ENCODE measurements around the gene HSPA9.

The HSPA9 gene

DNA sequence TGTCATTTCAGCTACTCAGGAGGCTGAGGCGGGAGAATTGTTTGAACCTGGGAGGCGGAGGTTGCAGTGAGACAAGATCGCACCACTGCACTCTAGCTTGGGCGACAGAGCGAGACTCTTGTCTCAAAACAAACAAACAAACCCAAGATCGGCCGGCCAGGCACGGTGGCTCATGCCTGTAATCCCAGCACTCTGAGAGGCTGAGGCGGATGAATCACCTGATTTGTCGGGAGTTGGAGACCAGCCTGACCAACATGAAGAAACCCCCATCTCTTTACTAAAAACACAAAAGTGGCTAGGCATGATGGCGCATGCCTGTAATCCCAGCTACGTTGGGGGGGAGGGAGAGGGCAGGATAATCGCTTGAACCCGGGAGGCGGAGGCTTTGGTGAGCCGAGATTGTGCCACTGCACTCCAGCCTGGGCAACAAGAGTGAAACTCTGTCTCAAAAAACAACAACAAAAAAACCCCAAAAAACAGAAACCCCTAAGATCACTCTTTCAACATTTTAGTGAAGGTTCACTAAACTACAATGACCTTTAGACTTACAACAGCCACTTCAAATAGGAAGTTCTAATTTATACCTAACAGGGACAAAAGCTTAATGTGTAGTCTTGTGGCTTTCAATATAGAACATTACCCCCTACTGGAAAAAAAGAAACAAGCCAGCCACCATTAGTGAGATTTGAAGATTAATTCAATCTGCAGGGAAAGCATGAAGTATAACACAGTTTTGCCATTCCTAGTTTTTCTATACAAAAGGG is 7.0 kb downstream of the HSPA9 start:
- TF ChIP-seq EGR2 (tag by site-specific recombination; IDR thresholded peaks at IDR 0.05; ENCODE audit: low read depth) = no peak
- no peak for TF ChIP-seq ZNF843 (tag by site-specific recombination; IDR thresholded peaks at IDR 0.05)
- TF ChIP-seq, protein P1, sequence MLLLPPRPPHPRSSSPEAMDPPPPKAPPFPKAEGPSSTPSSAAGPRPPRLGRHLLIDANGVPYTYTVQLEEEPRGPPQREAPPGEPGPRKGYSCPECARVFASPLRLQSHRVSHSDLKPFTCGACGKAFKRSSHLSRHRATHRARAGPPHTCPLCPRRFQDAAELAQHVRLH (tag by site-specific recombination; IDR thresholded peaks at IDR 0.05) = no peak
- no peak for TF ChIP-seq ZNF677 (tag by site-specific recombination; IDR thresholded peaks at IDR 0.05)
- no peak for TF ChIP-seq ZNF223 (tag by site-specific recombination; IDR thresholded peaks at IDR 0.05)
- no peak for TF ChIP-seq ZSCAN16 (tag by site-specific recombination; IDR thresholded peaks at IDR 0.05)
- TF ChIP-seq ZNF792 (tag by site-specific recombination; IDR thresholded peaks at IDR 0.05) = no peak
- no peak for TF ChIP-seq ZNF670 (tag by site-specific recombination; IDR thresholded peaks at IDR 0.05; ENCODE audit: low read depth)
- no peak for TF ChIP-seq ZNF768 (tag by site-specific recombination; IDR thresholded peaks at IDR 0.05)
- no peak for TF ChIP-seq ZNF776 (tag by site-specific recombination; IDR thresholded peaks at IDR 0.05; ENCODE audit: borderline replicate concordance)
- TF ChIP-seq, protein P2, sequence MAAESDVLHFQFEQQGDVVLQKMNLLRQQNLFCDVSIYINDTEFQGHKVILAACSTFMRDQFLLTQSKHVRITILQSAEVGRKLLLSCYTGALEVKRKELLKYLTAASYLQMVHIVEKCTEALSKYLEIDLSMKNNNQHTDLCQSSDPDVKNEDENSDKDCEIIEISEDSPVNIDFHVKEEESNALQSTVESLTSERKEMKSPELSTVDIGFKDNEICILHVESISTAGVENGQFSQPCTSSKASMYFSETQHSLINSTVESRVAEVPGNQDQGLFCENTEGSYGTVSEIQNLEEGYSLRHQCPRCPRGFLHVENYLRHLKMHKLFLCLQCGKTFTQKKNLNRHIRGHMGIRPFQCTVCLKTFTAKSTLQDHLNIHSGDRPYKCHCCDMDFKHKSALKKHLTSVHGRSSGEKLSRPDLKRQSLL (tag by site-specific recombination; IDR thresholded peaks at IDR 0.05) = no peak
- TF ChIP-seq, protein P3, sequence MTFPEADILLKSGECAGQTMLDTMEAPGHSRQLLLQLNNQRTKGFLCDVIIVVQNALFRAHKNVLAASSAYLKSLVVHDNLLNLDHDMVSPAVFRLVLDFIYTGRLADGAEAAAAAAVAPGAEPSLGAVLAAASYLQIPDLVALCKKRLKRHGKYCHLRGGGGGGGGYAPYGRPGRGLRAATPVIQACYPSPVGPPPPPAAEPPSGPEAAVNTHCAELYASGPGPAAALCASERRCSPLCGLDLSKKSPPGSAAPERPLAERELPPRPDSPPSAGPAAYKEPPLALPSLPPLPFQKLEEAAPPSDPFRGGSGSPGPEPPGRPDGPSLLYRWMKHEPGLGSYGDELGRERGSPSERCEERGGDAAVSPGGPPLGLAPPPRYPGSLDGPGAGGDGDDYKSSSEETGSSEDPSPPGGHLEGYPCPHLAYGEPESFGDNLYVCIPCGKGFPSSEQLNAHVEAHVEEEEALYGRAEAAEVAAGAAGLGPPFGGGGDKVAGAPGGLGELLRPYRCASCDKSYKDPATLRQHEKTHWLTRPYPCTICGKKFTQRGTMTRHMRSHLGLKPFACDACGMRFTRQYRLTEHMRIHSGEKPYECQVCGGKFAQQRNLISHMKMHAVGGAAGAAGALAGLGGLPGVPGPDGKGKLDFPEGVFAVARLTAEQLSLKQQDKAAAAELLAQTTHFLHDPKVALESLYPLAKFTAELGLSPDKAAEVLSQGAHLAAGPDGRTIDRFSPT (tag by site-specific recombination; IDR thresholded peaks at IDR 0.05) = no peak
- no peak for TF ChIP-seq ZNF19 (tag by site-specific recombination; IDR thresholded peaks at IDR 0.05; ENCODE audit: low read depth)
- no peak overlapping the region; the same call in 1 of the 2 replicates for H3K27ac ChIP-seq (ENCODE audit: extremely low read depth, low read depth, low read length)
- CTCF ChIA-PET = interaction anchor here (0.6 to 0.9 kb wide), 2 partner anchors 20 to 948 kb away, joined by 4 to 5 read pairs; no protein-coding TSS in a partner anchor
- POLR2A ChIA-PET = interaction anchor here (0.6 to 1.0 kb wide), 2 partner anchors 8 to 11 kb away, joined by 3 to 5 read pairs; no protein-coding TSS in a partner anchor
- H3K4me3 ChIP-seq (ENCODE audit: low read depth, low read length) = no peak overlapping the region
- H3K4me1 ChIP-seq (ENCODE audit: control insufficient read depth, insufficient read depth, low read length) = no peaks in the 10 kb centered on the region
- no peaks in the 10 kb centered on the region for H3K9me3 ChIP-seq (ENCODE audit: control insufficient read depth, insufficient read depth, low read depth, low read length)
- peaks cover 96 to 100% of the 10 kb centered on the region in 2 experiments for H3K36me3 ChIP-seq (ENCODE audit: control insufficient read depth in 2 of 2, insufficient read depth in 1 of 2, low read length in 2 of 2)

DNA sequence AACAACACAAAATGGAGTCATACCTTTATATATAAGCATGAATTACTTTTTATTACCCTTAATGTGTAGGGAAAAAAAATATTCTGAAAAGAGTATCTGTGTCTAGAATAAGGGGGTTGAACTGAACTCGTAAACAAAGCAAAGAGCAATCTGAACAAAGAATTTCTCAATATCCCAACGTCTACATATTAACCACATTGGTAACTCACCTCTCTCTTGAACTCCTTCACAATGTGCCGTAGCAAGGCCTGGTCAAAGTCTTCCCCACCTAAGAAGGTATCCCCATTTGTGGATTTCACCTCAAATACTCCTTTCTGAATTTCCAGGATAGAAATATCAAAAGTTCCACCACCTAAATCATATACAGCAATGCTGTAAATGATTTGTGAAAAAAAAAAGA is 8.4 kb downstream of the HSPA9 start:
- POLR2A ChIA-PET = interaction anchor here (1.3 kb wide), 1 partner anchor 18 kb away, joined by 5 read pairs; no protein-coding TSS in a partner anchor
- no peak overlapping the region for H3K27ac ChIP-seq (ENCODE audit: extremely low read depth, low read depth, low read length)

DNA sequence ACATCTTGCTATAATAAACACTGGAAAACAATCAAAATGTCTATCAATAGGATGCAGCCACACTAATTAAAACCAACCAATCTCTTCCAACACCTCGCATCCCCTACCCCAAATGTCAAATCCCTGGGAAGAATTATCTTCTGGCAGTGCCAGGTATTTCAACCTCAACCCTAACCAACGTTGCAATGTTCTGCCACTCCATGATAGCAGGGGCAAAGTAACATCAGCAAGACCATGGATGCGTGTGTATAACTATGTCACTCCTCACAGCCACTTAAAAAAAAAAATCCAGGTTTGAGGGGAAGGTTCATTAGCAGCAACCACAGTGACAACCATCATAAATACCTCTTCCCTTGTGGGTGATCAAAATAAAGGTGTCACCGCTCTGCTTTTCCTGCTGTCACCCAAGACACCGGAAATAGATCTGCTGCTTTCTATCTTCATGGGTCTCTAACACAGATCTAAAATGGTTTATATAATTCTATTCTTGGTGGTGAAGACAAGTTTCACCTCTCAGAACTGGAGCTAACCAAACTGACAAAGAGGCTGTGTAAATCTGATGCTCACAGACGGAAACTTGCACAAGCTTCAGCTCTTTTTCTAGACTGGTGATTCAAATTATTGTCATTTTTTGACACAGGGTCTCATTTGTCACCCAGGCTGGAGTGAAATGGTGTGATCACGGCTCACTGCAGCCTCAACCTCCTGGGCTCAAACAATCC is 9.9 kb downstream of the HSPA9 start:
- Histone ChIP-seq H3K36me3 (ENCODE audit: control insufficient read depth in 2 of 2, insufficient read depth in 1 of 2, low read length in 2 of 2) (peaks cover 85 to 95% of the 10 kb centered on the region in 2 experiments), H3K4me1 (ENCODE audit: control insufficient read depth, insufficient read depth, low read length) (no peaks in the 10 kb centered on the region), H3K9me3 (ENCODE audit: control insufficient read depth, insufficient read depth, low read depth, low read length) (no peaks in the 10 kb centered on the region), H3K27ac (ENCODE audit: extremely low read depth, low read depth, low read length) (no peak overlapping the region), H3K4me3 (ENCODE audit: low read depth, low read length) (no peak overlapping the region)
- POLR2A ChIA-PET = interaction anchor here (0.8 to 1.3 kb wide), 3 partner anchors 10 to 22 kb away, joined by 3 to 5 read pairs (median 3); partner anchors contain the start of gene ETF1
- CTCF ChIA-PET = interaction anchor here (1.4 kb wide), 1 partner anchor 10 kb away, joined by 5 read pairs; no protein-coding TSS in a partner anchor
- TF ChIP-seq ZFP37 (tag by site-specific recombination; IDR thresholded peaks at IDR 0.05) = no peak
- TF ChIP-seq, protein P4, sequence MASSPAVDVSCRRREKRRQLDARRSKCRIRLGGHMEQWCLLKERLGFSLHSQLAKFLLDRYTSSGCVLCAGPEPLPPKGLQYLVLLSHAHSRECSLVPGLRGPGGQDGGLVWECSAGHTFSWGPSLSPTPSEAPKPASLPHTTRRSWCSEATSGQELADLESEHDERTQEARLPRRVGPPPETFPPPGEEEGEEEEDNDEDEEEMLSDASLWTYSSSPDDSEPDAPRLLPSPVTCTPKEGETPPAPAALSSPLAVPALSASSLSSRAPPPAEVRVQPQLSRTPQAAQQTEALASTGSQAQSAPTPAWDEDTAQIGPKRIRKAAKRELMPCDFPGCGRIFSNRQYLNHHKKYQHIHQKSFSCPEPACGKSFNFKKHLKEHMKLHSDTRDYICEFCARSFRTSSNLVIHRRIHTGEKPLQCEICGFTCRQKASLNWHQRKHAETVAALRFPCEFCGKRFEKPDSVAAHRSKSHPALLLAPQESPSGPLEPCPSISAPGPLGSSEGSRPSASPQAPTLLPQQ (tag by site-specific recombination; IDR thresholded peaks at IDR 0.05) = no peak
- TF ChIP-seq ZFHX2 (tag by site-specific recombination; conservative IDR thresholded peaks at IDR 0.05) = no peak
- TF ChIP-seq, protein P2 (tag by site-specific recombination; IDR thresholded peaks at IDR 0.05) = no peak
- TF ChIP-seq ZNF311 (tag by site-specific recombination; IDR thresholded peaks at IDR 0.05; ENCODE audit: borderline replicate concordance) = no peak
- no peak for TF ChIP-seq SP7 (tag by site-specific recombination; IDR thresholded peaks at IDR 0.05)
- no peak for TF ChIP-seq ZNF621 (tag by site-specific recombination; IDR thresholded peaks at IDR 0.05)
- TF ChIP-seq, protein P5, sequence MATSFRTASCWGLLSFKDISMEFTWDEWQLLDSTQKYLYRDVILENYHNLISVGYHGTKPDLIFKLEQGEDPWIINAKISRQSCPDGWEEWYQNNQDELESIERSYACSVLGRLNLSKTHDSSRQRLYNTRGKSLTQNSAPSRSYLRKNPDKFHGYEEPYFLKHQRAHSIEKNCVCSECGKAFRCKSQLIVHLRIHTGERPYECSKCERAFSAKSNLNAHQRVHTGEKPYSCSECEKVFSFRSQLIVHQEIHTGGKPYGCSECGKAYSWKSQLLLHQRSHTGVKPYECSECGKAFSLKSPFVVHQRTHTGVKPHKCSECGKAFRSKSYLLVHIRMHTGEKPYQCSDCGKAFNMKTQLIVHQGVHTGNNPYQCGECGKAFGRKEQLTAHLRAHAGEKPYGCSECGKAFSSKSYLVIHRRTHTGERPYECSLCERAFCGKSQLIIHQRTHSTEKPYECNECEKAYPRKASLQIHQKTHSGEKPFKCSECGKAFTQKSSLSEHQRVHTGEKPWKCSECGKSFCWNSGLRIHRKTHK (tag by site-specific recombination; IDR thresholded peaks at IDR 0.05) = no peak

More for the DNA sequence above, 8.4 kb downstream of the HSPA9 start:
- TF ChIP-seq ZNF311 (tag by site-specific recombination; IDR thresholded peaks at IDR 0.05; ENCODE audit: borderline replicate concordance) (no peak), ZNF555 (tag by site-specific recombination; conservative IDR thresholded peaks at IDR 0.05) (no peak), ZNF433 (tag by site-specific recombination; IDR thresholded peaks at IDR 0.05; ENCODE audit: low read depth) (no peak)
- CTCF ChIA-PET = interaction anchor here (0.7 to 1.1 kb wide), 3 partner anchors 13 to 110 kb away, joined by 3 to 5 read pairs (median 4); no protein-coding TSS in a partner anchor
- no peaks in the 10 kb centered on the region for H3K9me3 ChIP-seq (ENCODE audit: control insufficient read depth, insufficient read depth, low read depth, low read length)
- peaks cover 86 to 95% of the 10 kb centered on the region in 2 experiments for H3K36me3 ChIP-seq (ENCODE audit: control insufficient read depth in 2 of 2, insufficient read depth in 1 of 2, low read length in 2 of 2)
- H3K4me1 ChIP-seq (ENCODE audit: control insufficient read depth, insufficient read depth, low read length) = no peaks in the 10 kb centered on the region
- H3K4me3 ChIP-seq (ENCODE audit: low read depth, low read length) = no peak overlapping the region

All from HEK293 (cell line).